NCI-H748 (cell line): ENCODE measurements around the gene KLF13.
A peak's percentile ranks its signal among the peaks of the same experiment; 100 is the strongest.
"Not testable (repeated sequence)": the region's sequence is repeated elsewhere in the genome, so short reads cannot be mapped to it uniquely, and the experiment has no call there.

Source experiments
- DNase-seq: peaks from one replicate; lab custom pipeline; 2025; ENCODE audit not compliant: unreplicated experiment; lab: John Stamatoyannopoulos, UW

The KLF13 gene

DNA sequence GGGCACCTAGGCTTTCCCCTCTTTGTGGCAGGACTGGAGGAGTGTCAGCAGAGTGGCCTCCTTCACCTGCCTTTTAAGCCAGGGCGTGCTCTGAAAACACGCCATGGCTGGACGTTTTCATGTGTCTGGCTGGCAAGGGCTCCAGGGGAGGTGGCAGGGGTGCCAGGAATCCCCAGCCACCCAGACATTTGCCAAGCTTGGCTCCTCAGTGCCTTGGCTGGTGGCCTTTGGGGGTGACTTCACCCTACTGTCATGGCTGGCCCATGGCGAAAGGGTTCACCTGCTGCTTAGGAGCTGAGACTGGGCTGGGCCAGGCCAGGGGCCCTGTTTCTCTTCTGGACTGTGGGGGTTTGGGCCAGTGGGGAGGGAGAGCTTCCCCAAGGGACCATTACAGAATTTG lies 17.6 kb downstream of the KLF13 start:
- DNase-seq = no peak

DNA sequence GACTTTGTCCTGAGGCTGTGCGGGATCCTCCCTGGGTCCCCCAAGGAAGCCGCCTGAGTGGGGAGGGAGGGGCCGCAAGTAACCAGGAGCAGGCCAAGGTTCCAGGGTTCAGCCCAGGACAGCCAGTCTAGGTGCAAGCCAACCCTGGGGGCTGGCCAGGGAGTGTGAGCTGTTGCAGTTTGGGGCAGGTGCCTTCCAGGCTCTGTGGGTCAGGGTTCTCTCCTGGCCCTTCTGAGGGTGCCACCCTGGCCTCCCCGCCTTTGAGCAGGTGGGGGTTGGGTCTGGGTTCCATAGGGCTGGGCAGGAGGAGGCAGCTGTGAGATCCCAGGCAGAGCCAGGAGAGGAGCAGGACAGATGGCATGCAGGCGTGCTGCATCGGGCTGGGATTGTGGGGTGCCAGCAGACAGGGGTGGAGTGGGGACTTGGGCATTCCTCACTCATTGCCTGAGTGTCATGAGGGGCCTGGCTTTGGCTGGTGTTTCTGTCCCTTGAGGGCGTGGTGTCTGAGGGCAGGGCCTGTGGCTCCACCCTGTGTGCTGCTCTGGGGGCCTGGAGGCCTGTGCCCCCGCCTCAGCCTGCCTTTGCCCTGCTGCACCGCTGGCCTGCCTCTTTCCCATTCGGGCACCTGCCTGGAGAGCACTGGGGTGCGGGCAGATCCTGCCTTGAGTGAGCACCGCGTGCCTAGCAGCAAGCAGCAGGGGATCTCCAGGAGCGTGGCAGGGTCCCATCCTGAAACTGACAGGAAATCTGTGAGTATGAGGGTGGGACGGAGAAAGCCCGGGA lies 18.4 kb downstream of the KLF13 start:
- DNase-seq = no peak

DNA sequence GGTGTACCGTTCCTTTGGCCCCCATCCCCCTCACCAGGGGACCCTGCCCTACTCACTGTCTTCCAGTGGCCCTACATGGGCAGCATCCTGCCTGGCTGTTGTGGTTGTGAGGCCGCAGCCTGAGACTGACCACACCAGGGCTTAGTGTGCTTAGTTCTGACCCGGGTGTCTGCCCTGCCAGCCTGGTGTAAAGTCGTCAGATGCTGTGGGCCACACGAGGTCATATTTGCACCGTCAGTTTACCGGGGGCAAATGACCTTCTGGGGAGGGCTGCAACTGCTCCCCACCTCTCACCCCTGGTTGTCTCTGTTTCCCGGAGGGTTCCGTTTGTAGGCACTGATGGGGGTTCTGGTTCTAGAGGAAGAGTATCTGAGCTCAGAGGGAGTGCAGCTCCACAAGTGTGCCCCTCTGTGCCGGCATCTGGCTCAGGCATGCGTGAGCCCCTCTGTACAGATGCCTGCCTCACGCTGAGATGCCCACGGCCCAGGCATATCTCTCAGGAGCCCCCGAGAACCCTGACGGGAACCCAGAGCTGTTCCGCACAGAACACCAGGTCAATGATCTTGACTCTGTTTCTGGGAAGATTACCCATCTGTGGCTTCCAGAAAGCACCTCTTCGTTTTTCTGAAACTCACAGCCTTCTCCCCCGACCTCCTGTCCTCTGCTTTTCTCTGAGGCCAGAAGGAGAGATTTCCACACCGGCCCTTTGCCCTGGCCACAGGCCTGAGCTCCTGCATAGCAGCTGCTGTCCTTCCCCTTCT lies 19.2 kb downstream of the KLF13 start:
- no peak for DNase-seq

GRCh38 chr15:31346367-31347066 lies 19.9 kb downstream of the KLF13 start:
- DNase-seq = no peak

DNA sequence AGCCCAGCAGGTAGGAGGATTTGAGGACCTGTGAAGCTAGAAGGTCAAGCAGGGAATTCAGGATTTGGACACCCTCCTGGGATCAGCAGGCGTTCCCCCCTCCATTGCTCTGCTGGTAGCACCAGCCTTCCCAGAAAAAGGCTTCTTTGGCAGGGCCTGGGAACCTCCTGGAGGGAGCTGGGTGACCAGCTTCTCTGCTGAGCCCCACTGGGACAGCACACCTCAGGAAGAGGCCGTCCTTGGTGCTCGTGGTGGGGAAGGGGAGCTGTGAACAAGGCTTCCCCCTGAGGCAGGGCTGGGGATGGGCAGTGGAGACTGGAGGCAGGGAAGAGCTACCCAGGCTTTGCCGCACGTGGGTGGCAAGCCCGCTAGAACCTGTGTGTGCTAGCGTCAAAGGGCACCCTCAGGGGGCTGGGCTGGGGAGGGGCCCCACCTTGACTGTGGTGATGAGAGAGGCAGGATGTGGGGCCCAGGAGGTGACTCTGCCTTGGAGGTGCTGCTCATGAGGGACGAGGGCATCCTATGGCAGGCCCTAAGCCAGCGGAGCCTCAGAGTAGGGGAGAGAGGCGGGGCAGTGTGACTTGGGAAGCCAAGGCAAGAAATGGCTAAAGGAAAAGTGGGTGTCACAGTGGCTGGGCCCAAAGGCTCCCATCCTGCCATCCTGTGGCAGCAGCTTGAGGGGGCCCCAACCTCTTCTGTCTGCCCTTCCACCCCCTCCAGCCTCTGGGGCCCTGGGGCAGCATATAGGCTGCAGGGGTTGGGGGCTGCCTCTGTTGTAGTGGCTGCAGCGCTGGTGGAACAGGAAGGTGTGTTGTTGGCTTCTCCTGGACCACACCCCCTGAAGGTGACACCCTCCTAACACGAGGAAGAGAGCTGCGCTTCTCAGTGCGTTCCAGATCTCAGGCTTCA lies 20.7 kb downstream of the KLF13 start:
- no peak for DNase-seq

GRCh38 chr15:31347981-31348803 lies 21.6 kb downstream of the KLF13 start:
- no peak for DNase-seq

DNA sequence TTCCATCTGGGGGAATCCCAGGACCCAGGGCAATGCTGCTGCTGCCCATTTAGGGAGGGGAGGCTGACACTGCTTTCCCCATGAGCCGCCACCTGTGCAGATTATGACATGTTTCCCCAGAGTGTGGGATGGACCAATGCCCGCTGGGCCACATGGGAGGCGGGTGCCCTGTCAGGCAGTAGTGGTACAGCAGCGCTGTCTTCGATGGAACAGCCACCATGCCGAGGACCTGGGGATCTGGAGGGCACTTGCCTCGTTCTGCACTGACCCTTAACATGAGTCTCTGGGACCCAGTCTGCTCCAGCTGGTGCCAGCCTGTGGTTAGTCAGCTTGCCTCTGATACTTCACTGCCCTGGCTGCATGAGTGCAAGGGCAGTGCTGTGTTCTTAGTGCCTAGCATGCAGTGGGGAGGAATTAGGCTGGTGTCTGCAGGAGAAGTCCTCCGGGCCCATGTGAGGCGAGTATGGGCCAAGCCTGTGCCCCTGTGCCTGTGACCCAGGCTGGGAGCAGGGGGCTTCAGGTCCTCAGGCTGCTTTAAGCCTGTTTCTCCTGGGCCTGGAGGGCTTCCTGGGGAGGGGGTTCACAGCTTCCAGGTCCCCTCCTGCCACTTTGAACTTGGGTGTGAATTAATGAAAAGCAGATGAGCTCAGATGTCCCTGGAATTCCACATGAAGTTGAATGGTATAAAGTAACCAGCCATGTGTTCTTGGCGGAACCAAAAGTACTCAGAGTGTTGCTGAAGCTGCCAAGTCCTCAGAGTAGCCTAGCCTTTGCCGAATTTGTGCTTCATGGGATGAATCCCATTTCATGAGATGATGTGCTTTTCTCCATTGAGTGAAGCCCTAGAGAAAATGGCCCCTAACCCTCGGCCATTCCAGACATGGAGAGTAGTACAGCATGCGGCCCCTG lies 22.9 kb downstream of the KLF13 start:
- DNase-seq = no peak

DNA sequence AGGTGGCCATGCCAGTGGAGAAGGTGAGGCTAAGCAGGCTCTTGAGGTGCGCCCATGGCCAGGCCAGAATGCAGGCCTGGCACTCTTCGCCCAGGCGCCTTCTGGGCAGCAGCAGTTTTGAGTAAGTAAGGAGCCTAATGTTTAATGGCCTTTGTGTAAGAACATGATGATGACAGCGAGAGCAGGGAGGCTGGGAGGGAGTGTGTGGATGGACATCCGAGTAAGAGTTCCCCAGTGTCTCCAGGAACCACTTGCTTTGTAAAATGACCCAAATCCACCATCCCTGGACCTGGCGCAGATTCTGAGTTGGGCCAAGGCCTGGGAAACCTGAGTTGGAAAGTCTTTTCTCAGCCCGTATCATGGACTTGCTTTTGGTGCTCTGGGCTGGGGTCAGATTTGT lies 24.1 kb downstream of the KLF13 start:
- DNase-seq = no peak

DNA sequence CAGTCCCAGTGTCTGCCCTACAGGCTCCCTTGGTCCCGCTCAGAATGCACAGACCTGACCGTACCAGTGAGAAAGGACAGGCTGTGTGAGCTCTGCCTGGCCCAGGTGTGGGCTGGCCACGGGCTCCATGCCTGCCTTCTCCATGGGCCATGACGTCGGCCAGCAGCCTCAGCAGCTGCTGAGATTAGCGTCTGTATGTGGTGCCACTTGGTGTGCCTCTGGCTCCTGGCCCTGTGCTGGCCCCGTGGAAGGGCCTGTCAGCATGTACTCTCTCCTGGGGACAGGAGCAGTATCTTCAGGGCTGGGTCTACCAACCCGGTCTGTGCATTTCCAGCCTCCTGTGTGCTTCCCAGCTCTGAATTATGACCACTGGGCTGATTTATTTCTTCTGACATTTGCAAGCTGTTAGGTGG lies 25.7 kb downstream of the KLF13 start:
- DNase-seq = no peak

- peak; percentile 48 for DNase-seq
Observed at GRCh38 chr15:31352911-31353811, 26.5 kb downstream of the KLF13 start.

- DNase-seq = no peak
Observed at GRCh38 chr15:31353931-31354330, 27.3 kb downstream of the KLF13 start.

DNA sequence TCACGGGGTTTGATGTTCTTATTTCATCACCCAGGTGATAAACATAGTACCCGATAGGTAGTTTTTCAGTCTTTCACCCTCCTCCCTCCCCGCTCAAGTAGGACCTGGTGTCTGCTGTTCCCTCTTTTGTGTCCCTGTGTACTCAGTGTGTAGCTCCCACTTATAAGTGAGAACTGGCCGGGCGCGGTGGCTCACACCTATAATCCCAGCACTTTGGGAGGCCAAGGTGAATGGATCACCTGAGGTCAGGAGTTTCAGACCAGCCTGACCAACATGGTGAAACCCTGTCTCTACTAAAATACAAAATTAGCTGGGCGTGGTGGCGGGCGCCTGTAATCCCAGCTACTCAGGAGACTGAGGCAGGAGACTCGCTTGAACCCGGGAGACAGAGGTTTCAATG lies 29.5 kb downstream of the KLF13 start:
- not testable (repeated sequence) for DNase-seq

- DNase-seq = no peak
Observed at GRCh38 chr15:31357148-31357547, 30.5 kb downstream of the KLF13 start.

DNA sequence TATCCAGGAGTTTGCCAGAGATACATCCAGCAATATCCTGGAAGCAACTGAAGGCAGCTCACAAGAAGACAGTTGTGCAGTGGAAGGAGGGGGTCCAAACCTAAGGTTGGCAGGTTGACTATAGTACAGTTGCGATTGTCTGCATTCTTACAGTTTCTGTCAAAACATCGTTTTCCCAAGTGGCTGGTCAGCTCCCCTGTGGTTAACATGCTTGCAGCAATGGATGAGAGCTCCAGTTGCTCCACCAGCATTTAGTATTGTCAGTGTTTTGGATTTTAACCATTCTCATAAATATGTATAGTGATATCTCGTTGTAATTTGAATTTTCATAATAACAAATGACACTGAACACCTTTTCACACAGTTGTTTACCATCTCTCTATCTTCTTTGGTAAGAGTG lies 31.5 kb downstream of the KLF13 start:
- DNase-seq = no peak

DNA sequence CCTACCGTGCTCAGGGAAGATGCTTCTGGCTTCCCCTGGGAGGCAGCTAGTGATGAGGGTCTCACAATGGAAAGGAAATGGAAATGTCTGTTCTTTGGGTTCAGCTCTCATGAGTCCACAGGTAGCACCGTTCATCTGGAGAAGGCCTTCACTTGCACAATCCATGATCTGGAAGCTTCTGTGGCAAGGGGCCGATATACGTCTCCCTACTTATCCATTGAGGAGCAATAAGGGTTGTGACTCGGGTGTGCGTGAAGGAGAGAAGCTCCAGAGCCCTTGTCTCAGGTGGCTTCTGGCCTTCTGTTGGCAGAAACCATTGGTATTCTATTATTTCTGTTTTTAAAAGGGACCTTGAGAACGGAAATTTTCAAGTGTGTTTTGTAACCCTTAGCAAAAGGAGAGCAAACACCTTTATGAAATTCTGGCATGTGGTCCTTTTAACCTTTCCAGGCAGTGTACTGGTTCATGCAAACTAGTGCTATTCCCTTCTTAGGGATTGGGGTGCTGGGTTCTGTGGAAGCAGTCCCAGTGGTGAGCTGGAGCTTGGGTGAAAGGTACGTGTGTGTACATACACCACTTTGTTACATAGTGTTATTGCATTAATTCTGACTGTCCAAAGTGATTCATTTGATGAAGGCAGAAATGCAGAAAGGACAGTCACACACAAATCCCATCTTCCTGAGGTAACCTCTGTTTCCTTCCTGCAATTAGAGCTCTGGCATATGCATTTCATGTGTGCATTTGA lies 32.5 kb downstream of the KLF13 start:
- DNase-seq = no peak

GRCh38 chr15:31359702-31360111 lies 33.1 kb downstream of the KLF13 start:
- peak; percentile 63 for DNase-seq

- peak; percentile 63 for DNase-seq
Observed at GRCh38 chr15:31360158-31360561, 33.5 kb downstream of the KLF13 start.
